NCI-H2227 treated with DMSO at 0.1 percent for 48 hours (cell line): ENCODE measurements around the gene RNGTT.
"Not testable (repeated sequence)": the region's sequence is repeated elsewhere in the genome, so short reads cannot be mapped to it uniquely, and the experiment has no call there.

Source experiments
- DNase-seq: peaks from one replicate; lab custom pipeline; 2025; lab: John Stamatoyannopoulos, UW

The RNGTT gene

GRCh38 chr6:88910922-88911778, 52.3 kb downstream of the RNGTT start:
- DNase-seq, result no peak

- no peak for DNase-seq
These were observed 54.5 kb downstream of the RNGTT start for GRCh38 chr6:88908598-88909548.

- DNase-seq, result not testable (repeated sequence)
These were observed 56.3 kb downstream of the RNGTT start for GRCh38 chr6:88907148-88907547.

- no peak for DNase-seq
These were observed 63.7 kb downstream of the RNGTT start for GRCh38 chr6:88899569-88900316.

- no peak for DNase-seq
These were observed 67.5 kb downstream of the RNGTT start for GRCh38 chr6:88895911-88896310.

- no peak for DNase-seq
These were observed 72.3 kb downstream of the RNGTT start for GRCh38 chr6:88890860-88891845.

GRCh38 chr6:88890394-88890793, 73.0 kb downstream of the RNGTT start:
- no peak for DNase-seq

- DNase-seq, result no peak
These were observed 79.1 kb downstream of the RNGTT start for GRCh38 chr6:88884361-88884760.

GRCh38 chr6:88882536-88882935, 80.9 kb downstream of the RNGTT start:
- DNase-seq, result no peak

- DNase-seq, result no peak
These were observed 82.0 kb downstream of the RNGTT start for GRCh38 chr6:88881451-88881850.

GRCh38 chr6:88880021-88880420, 83.4 kb downstream of the RNGTT start:
- no peak for DNase-seq

GRCh38 chr6:88877893-88878292, 85.5 kb downstream of the RNGTT start:
- no peak for DNase-seq

- no peak for DNase-seq
These were observed 90.5 kb downstream of the RNGTT start for GRCh38 chr6:88872962-88873361.

- no peak for DNase-seq
These were observed 91.9 kb downstream of the RNGTT start for GRCh38 chr6:88871498-88871897.

- peak; percentile 48 for DNase-seq
These were observed 92.6 kb downstream of the RNGTT start for GRCh38 chr6:88870717-88871330.

- DNase-seq, result no peak
These were observed 94.0 kb downstream of the RNGTT start for GRCh38 chr6:88869263-88870020.

GRCh38 chr6:88867841-88868731, 95.3 kb downstream of the RNGTT start:
- DNase-seq, result no peak

- no peak for DNase-seq
These were observed 96.6 kb downstream of the RNGTT start for GRCh38 chr6:88866856-88867255.

- DNase-seq, result no peak
These were observed 98.1 kb downstream of the RNGTT start for GRCh38 chr6:88865275-88865674.
